Measurements from ENCODE around the gene EPB41.

EPB41 gene

GRCh38 chr1:29114654-29115053 is 200.3 kb downstream of the EPB41 start:
- Histone ChIP-seq H3K4me3 (ENCODE audit: low read depth, low read length) (no peak overlapping the region), H3K4me1 (ENCODE audit: control insufficient read depth, insufficient read depth, low read length) (peaks cover 16% of the 10 kb centered on the region), H3K27me3 (ENCODE audit: control insufficient read depth, insufficient read depth, low read length) (no peaks in the 10 kb centered on the region), H3K27ac (ENCODE audit: low read depth, low read length) (no peak overlapping the region), H3K9me3 (ENCODE audit: control insufficient read depth, insufficient read depth, low read length) (no peaks in the 10 kb centered on the region), H3K9ac (ENCODE audit: low read depth, low read length) (no peak overlapping the region), H3K36me3 (ENCODE audit: control insufficient read depth, insufficient read depth, low read length) (peaks cover 15% of the 10 kb centered on the region; the same call in 1 of the 2 replicates)

- Histone ChIP-seq H3K4me1 (ENCODE audit: control insufficient read depth, insufficient read depth, low read length) (peaks cover 18% of the 10 kb centered on the region), H3K36me3 (ENCODE audit: control insufficient read depth, insufficient read depth, low read length) (peaks cover 21% of the 10 kb centered on the region; the same call in 1 of the 2 replicates), H3K27me3 (ENCODE audit: control insufficient read depth, insufficient read depth, low read length) (peaks cover 7% of the 10 kb centered on the region), H3K9ac (ENCODE audit: low read depth, low read length) (no peak overlapping the region), H3K27ac (ENCODE audit: low read depth, low read length) (no peak overlapping the region), H3K9me3 (ENCODE audit: control insufficient read depth, insufficient read depth, low read length) (no peaks in the 10 kb centered on the region), H3K4me3 (ENCODE audit: low read depth, low read length) (no peak overlapping the region)
These were observed 203.0 kb downstream of the EPB41 start for GRCh38 chr1:29117381-29117780.

DNA sequence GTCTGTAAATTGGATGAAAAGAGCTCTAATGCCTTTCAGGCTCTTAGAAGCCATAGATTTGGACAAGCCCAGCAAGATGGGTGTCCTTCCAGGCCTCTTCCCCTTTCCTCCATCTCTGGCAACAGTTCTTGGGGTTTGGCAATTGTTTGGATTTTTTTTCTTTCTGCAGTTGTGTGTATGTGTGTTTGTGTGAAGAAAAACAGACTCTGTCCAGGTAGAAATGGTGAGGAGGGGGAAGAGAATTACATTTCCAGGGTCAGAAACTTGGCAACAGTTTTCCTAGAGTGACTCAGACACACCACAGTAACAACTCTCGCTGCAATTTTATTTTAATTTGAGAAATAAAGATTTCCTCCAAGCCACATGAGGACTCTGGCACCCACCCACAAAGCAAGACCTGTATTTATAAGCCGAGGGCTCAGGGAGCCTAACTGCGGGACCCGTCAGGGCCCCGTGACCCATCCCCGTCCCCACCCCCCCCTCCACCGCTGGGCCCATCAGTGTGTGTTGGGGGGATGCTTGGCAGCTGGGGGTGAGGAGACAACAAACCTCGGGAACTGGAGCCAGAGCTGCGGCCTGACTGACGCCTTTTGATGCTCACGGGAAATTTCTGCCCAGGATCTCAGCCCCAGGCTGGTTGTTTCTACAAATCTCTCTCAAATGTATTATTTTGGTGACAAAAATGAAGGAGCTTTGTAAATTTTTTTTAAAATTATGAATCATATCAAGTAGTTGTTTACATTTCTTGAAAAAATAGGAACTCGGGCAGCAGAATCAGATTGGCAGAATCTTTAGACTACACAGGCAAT is 205.0 kb downstream of the EPB41 start:
- no peak overlapping the region for H3K4me3 ChIP-seq (ENCODE audit: low read depth, low read length)
- peaks cover 19% of the 10 kb centered on the region for H3K27me3 ChIP-seq (ENCODE audit: control insufficient read depth, insufficient read depth, low read length)
- 0 out of 2 replicates have a peak, but pooled peaks cover 6% of the 10 kb centered on the region for H3K4me1 ChIP-seq (ENCODE audit: control insufficient read depth, insufficient read depth, low read length)
- H3K9ac ChIP-seq (ENCODE audit: low read depth, low read length), result no peak overlapping the region
- no peak overlapping the region for H3K27ac ChIP-seq (ENCODE audit: low read depth, low read length)
- H3K9me3 ChIP-seq (ENCODE audit: control insufficient read depth, insufficient read depth, low read length), result no peaks in the 10 kb centered on the region
- peaks cover 21% of the 10 kb centered on the region; the same call in 1 of the 2 replicates for H3K36me3 ChIP-seq (ENCODE audit: control insufficient read depth, insufficient read depth, low read length)

DNA sequence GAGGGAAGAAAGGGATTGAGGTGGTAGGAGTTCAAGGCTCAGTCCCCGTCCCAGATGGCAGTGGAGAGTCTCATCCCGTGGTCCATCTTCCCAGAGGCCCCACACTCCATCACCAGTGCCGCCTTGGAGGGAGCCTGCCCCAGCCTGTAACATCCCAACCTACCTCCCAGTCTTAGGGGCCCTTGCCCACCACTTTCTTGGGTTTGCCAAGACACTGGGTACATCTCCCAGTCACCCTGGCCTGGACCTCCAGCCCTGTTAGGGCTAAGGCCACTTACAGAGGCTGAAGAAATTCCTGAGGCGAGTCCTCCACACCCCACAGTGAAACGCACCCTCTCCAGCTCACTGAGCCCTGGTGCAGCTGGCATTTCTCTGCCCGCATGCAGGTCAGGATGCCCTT is 206.0 kb downstream of the EPB41 start:
- no peak overlapping the region for H3K27ac ChIP-seq (ENCODE audit: low read depth, low read length)
- H3K9me3 ChIP-seq (ENCODE audit: control insufficient read depth, insufficient read depth, low read length), result no peaks in the 10 kb centered on the region
- H3K36me3 ChIP-seq (ENCODE audit: control insufficient read depth, insufficient read depth, low read length), result peaks cover 20% of the 10 kb centered on the region; the same call in 1 of the 2 replicates
- H3K4me1 ChIP-seq (ENCODE audit: control insufficient read depth, insufficient read depth, low read length), result peaks cover 12% of the 10 kb centered on the region; the same call in 1 of the 2 replicates
- no peak overlapping the region for H3K4me3 ChIP-seq (ENCODE audit: low read depth, low read length)
- H3K27me3 ChIP-seq (ENCODE audit: control insufficient read depth, insufficient read depth, low read length), result peaks cover 19% of the 10 kb centered on the region
- no peak overlapping the region for H3K9ac ChIP-seq (ENCODE audit: low read depth, low read length)

DNA sequence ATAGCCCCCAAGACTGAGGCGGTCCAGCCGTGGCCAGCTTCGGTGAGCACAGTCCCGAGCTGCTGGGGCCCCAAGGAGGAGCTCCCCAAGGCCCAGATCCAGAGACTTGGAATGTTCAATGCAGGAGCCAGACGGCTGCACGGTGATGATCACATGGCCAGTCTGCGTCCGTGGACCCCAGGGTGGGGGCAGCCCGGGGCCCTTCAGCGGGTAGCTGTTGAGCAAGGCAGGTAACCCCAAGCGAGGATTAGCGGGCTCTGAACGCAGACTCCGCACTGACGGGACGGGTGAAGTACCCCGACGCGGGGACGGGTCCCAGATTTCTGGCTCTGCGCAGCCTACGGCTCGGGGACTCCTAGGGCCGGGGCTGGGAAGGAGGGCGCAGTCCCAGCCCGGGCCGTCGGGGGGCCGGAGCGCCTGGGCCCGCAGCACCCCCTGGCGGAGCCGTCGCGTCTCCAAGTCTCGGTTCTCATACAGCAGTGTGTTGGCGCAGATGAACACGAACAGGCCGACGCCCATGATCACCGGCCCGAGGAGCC is 206.6 kb downstream of the EPB41 start:
- H3K9me3 ChIP-seq (ENCODE audit: control insufficient read depth, insufficient read depth, low read length), result no peaks in the 10 kb centered on the region
- peaks cover 14% of the 10 kb centered on the region; the same call in 1 of the 2 replicates for H3K36me3 ChIP-seq (ENCODE audit: control insufficient read depth, insufficient read depth, low read length)
- peaks cover 24% of the 10 kb centered on the region for H3K27me3 ChIP-seq (ENCODE audit: control insufficient read depth, insufficient read depth, low read length)
- peaks cover 17% of the 10 kb centered on the region; the same call in 1 of the 2 replicates for H3K4me1 ChIP-seq (ENCODE audit: control insufficient read depth, insufficient read depth, low read length)
- no peak overlapping the region; the same call in 1 of the 2 replicates for H3K9ac ChIP-seq (ENCODE audit: low read depth, low read length)
- H3K4me3 ChIP-seq (ENCODE audit: low read depth, low read length), result peak overlapping the region; percentile 65; the same call in 1 of the 2 replicates
- H3K27ac ChIP-seq (ENCODE audit: low read depth, low read length), result no peak overlapping the region

DNA sequence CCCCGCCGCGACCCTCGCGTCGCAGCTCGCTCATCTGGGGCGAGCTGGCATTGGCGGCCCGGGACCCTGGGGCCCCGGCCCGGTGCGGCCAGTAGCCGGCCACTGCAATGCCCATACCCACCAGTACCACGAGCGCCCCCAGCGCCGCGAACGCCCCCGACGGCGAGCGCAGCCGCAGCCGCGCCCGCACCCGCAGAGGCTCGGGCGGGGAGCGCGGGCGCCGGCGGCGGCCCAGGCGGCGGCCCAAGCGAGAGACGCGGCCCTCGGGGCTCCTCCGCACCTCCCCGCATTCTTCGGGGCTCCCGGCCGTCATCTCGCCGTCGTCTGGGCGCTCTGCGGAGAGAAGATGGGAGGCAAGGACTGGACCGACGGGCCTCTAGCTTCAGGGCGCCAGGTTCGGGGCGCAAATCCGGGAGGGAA is 207.2 kb downstream of the EPB41 start:
- peaks cover 24% of the 10 kb centered on the region for H3K27me3 ChIP-seq (ENCODE audit: control insufficient read depth, insufficient read depth, low read length)
- peak overlapping the region; percentile 34; the same call in 1 of the 2 replicates for H3K9ac ChIP-seq (ENCODE audit: low read depth, low read length)
- H3K4me1 ChIP-seq (ENCODE audit: control insufficient read depth, insufficient read depth, low read length), result peaks cover 17% of the 10 kb centered on the region; the same call in 1 of the 2 replicates
- H3K4me3 ChIP-seq (ENCODE audit: low read depth, low read length), result peak overlapping the region; percentile 65
- H3K36me3 ChIP-seq (ENCODE audit: control insufficient read depth, insufficient read depth, low read length), result peaks cover 14% of the 10 kb centered on the region; the same call in 1 of the 2 replicates
- H3K9me3 ChIP-seq (ENCODE audit: control insufficient read depth, insufficient read depth, low read length), result no peaks in the 10 kb centered on the region
- H3K27ac ChIP-seq (ENCODE audit: low read depth, low read length), result no peak overlapping the region

DNA sequence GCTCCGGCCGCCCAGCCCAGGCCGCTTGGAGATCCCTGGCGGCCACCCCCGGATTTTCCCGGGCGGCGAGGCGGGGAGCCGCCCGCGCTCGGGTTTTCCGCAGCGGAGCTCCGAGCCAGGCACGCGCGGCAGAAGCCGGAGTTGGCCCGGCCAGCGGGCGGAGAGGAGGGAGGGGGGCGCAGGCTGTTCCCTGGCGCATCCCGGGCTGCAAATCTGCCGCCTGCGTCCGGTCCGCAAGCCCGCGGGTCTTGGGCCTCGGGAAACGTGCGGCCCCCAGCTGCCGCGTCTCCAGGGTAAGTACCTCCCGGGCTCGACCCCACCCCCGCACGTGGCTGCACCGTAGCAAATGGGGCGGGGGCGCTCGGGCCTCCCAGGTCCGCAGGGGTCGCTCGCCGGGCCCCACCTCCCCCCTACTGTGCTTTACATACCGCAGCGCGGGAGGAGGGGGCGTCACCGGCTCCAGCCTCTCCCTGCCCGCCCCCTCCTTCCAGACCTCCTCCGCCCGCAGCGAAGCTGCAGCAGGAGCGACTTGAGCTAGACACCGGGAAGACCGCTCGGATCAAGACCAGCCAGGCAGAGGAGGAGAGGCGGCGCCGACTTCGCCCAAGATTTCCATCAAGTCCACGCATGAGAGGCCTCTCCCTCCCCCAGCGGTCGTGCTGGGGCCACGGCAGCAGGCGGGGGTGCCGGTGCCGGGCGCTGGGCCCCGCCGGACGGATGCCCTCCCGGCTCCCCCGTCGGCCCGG is 207.7 kb downstream of the EPB41 start:
- Histone ChIP-seq H3K4me1 (ENCODE audit: control insufficient read depth, insufficient read depth, low read length) (peaks cover 17% of the 10 kb centered on the region; the same call in 1 of the 2 replicates), H3K36me3 (ENCODE audit: control insufficient read depth, insufficient read depth, low read length) (peaks cover 11% of the 10 kb centered on the region; the same call in 1 of the 2 replicates), H3K27me3 (ENCODE audit: control insufficient read depth, insufficient read depth, low read length) (peaks cover 24% of the 10 kb centered on the region), H3K9ac (ENCODE audit: low read depth, low read length) (peak overlapping the region; percentile 60; the same call in 1 of the 2 replicates), H3K4me3 (ENCODE audit: low read depth, low read length) (peak overlapping the region; percentile 65), H3K27ac (ENCODE audit: low read depth, low read length) (peak overlapping the region; percentile 12), H3K9me3 (ENCODE audit: control insufficient read depth, insufficient read depth, low read length) (no peaks in the 10 kb centered on the region)

DNA sequence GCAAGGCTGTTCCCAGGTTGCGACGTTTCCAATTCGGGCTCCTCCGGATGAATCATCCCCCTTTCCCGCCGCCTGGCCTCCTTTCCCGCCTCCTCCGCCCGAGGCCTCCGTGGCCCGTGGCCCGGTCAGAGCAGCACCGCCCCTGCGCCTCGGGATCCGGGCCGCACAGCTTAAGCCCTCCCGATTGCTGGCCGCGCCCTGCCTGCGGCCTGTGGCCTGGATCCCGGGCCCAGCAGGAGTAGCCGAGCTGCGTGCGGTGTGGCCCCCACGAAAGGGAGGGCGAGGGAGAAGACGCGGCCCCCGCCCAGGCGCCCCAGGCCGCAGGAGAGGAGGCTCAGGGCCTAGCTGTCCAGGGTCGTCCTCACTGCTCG is 208.3 kb downstream of the EPB41 start:
- Histone ChIP-seq H3K36me3 (ENCODE audit: control insufficient read depth, insufficient read depth, low read length) (peaks cover 10% of the 10 kb centered on the region; the same call in 1 of the 2 replicates), H3K9ac (ENCODE audit: low read depth, low read length) (peak overlapping the region; percentile 60), H3K9me3 (ENCODE audit: control insufficient read depth, insufficient read depth, low read length) (no peaks in the 10 kb centered on the region), H3K4me1 (ENCODE audit: control insufficient read depth, insufficient read depth, low read length) (peaks cover 17% of the 10 kb centered on the region; the same call in 1 of the 2 replicates), H3K27ac (ENCODE audit: low read depth, low read length) (peak overlapping the region; percentile 12), H3K4me3 (ENCODE audit: low read depth, low read length) (peak overlapping the region; percentile 65), H3K27me3 (ENCODE audit: control insufficient read depth, insufficient read depth, low read length) (peaks cover 24% of the 10 kb centered on the region)

- peak overlapping the region; percentile 65 for H3K4me3 ChIP-seq (ENCODE audit: low read depth, low read length)
These were observed 208.9 kb downstream of the EPB41 start for GRCh38 chr1:29123053-29123886.

GRCh38 chr1:29123887-29124365 is 209.6 kb downstream of the EPB41 start, which contains the start of gene TMEM200B:
Gene TMEM200B (minus strand): TSS chr1:29123903. CDS start chr1:29121828, 2,075 bp downstream.
- Histone ChIP-seq H3K27ac (ENCODE audit: low read depth, low read length) (peak within 1 kb of the TSS; percentile 83), H3K9me3 (ENCODE audit: control insufficient read depth, insufficient read depth, low read length) (no peaks in the 10 kb centered on the region), H3K9ac (ENCODE audit: low read depth, low read length) (peak within 1 kb of the TSS; percentile 72), H3K4me1 (ENCODE audit: control insufficient read depth, insufficient read depth, low read length) (peaks cover 17% of the 10 kb centered on the region; the same call in 1 of the 2 replicates), H3K36me3 (ENCODE audit: control insufficient read depth, insufficient read depth, low read length) (peaks cover 8% of the 10 kb centered on the region; the same call in 1 of the 2 replicates), H3K27me3 (ENCODE audit: control insufficient read depth, insufficient read depth, low read length) (peaks cover 24% of the 10 kb centered on the region), H3K4me3 (ENCODE audit: low read depth, low read length) (peak within 1 kb of the TSS; percentile 65)

More at GRCh38 chr1:29123053-29123886, 208.9 kb downstream of the EPB41 start:
- H3K4me1 ChIP-seq (ENCODE audit: control insufficient read depth, insufficient read depth, low read length), result peaks cover 17% of the 10 kb centered on the region; the same call in 1 of the 2 replicates
- peak overlapping the region; percentile 60 for H3K9ac ChIP-seq (ENCODE audit: low read depth, low read length)
- peak overlapping the region; percentile 18 for H3K27ac ChIP-seq (ENCODE audit: low read depth, low read length)
- H3K27me3 ChIP-seq (ENCODE audit: control insufficient read depth, insufficient read depth, low read length), result peaks cover 24% of the 10 kb centered on the region
- no peaks in the 10 kb centered on the region for H3K9me3 ChIP-seq (ENCODE audit: control insufficient read depth, insufficient read depth, low read length)
- peaks cover 10% of the 10 kb centered on the region; the same call in 1 of the 2 replicates for H3K36me3 ChIP-seq (ENCODE audit: control insufficient read depth, insufficient read depth, low read length)

Measured in HUES48 (cell line).